Neural crest cell (in vitro differentiated cells): ENCODE measurements around the gene OXGR1. TPM values are rescaled to one million over a fixed set of nuclear protein-coding genes. Genes with fewer than 3 reads are reported as not detected.

Experiments
- DNase-seq: peaks from one replicate; pipeline ENCODE4 v3.0.0; 2021; ENCODE audit warnings: low read depth, mixed read lengths, low spot score
- H3K27ac Mint-ChIP-seq: one replicate; pipeline ENCODE4 v1.8.0; 2021; ENCODE audit warnings: mild to moderate bottlenecking, mixed read lengths; ENCODE audit not compliant: unreplicated experiment
- H3K27me3 Mint-ChIP-seq: 2 replicates; pipeline ENCODE4 v1.8.0; 2021; ENCODE audit warnings: low read depth, mild to moderate bottlenecking, mixed read lengths
- H3K36me3 Mint-ChIP-seq: 2 replicates; pipeline ENCODE4 v1.8.0; 2021; ENCODE audit warnings: low read depth, mild to moderate bottlenecking, mixed read lengths
- H3K4me1 Mint-ChIP-seq: 2 replicates; pipeline ENCODE4 v1.8.0; 2021; ENCODE audit warnings: mixed read lengths
- H3K4me3 Mint-ChIP-seq: one replicate; pipeline ENCODE4 v1.8.0; 2021; ENCODE audit warnings: mild to moderate bottlenecking, mixed read lengths
- H3K9me3 Mint-ChIP-seq: 2 replicates; pipeline ENCODE4 v1.8.0; 2021; ENCODE audit warnings: mixed read lengths
- CTCF ChIP-seq: fragments of 200-600 bp; sonication (generic); conservative IDR thresholded peaks from 2 replicates; pipeline ENCODE4 v1.5.0; 2021; ENCODE audit warnings: antibody characterized with exemption, mild to moderate bottlenecking
- total RNA-seq: library from RNA; stranded (reverse); gene quantifications from 2 replicates; pipeline ENCODE4 v1.2.1, GENCODE V29; 2021

The OXGR1 gene
- total RNA-seq, 1 donor from 2014 or later = 0.42 TPM

- no peak overlapping the region for H3K4me3 Mint-ChIP-seq
- TF ChIP-seq CTCF = no peak
- H3K27me3 Mint-ChIP-seq = peaks cover 2% of the 10 kb centered on the region
- no peaks in the 10 kb centered on the region for H3K36me3 Mint-ChIP-seq
- peaks cover 2% of the 10 kb centered on the region for H3K9me3 Mint-ChIP-seq
- DNase-seq = no peak
- no peak overlapping the region for H3K27ac Mint-ChIP-seq
- no peaks in the 10 kb centered on the region for H3K4me1 Mint-ChIP-seq
These were observed 17.3 kb upstream of the OXGR1 start for GRCh38 chr13:97011446-97012131.

- Mint-ChIP-seq H3K4me3 (no peak overlapping the region), H3K27ac (no peak overlapping the region), H3K27me3 (peaks cover 2% of the 10 kb centered on the region), H3K4me1 (no peaks in the 10 kb centered on the region), H3K9me3 (no peaks in the 10 kb centered on the region), H3K36me3 (no peaks in the 10 kb centered on the region)
- DNase-seq = no peak
- TF ChIP-seq CTCF = no peak
These were observed 14.4 kb upstream of the OXGR1 start for GRCh38 chr13:97008643-97009042.

GRCh38 chr13:97005625-97006262 lies 11.5 kb upstream of the OXGR1 start:
- H3K9me3 Mint-ChIP-seq = no peaks in the 10 kb centered on the region
- no peak overlapping the region for H3K27ac Mint-ChIP-seq
- H3K36me3 Mint-ChIP-seq = no peaks in the 10 kb centered on the region
- no peak overlapping the region for H3K4me3 Mint-ChIP-seq
- peaks cover 14% of the 10 kb centered on the region for H3K27me3 Mint-ChIP-seq
- H3K4me1 Mint-ChIP-seq = no peaks in the 10 kb centered on the region
- DNase-seq = no peak
- no peak for TF ChIP-seq CTCF

GRCh38 chr13:97004886-97005285 lies 10.6 kb upstream of the OXGR1 start:
- no peak overlapping the region for H3K27ac Mint-ChIP-seq
- no peak for TF ChIP-seq CTCF
- H3K27me3 Mint-ChIP-seq = peaks cover 17% of the 10 kb centered on the region
- H3K4me1 Mint-ChIP-seq = no peaks in the 10 kb centered on the region
- DNase-seq = no peak
- H3K4me3 Mint-ChIP-seq = no peak overlapping the region
- no peaks in the 10 kb centered on the region for H3K9me3 Mint-ChIP-seq
- H3K36me3 Mint-ChIP-seq = no peaks in the 10 kb centered on the region

GRCh38 chr13:97004096-97004876 lies 10.0 kb upstream of the OXGR1 start:
- H3K9me3 Mint-ChIP-seq = no peaks in the 10 kb centered on the region
- no peak for DNase-seq
- H3K36me3 Mint-ChIP-seq = no peaks in the 10 kb centered on the region
- no peak overlapping the region for H3K27ac Mint-ChIP-seq
- peaks cover 17% of the 10 kb centered on the region for H3K27me3 Mint-ChIP-seq
- TF ChIP-seq CTCF = no peak
- no peaks in the 10 kb centered on the region for H3K4me1 Mint-ChIP-seq
- no peak overlapping the region for H3K4me3 Mint-ChIP-seq
